Esophagus muscularis mucosa (tissue), 4 donors: ENCODE results near the gene GLTPD2. TPM values are rescaled to one million over a fixed set of nuclear protein-coding genes. Genes with fewer than 3 reads are reported as not detected.
"Not testable (repeated sequence)": the region's sequence is repeated elsewhere in the genome, so short reads cannot be mapped to it uniquely, and the experiment has no call there.

Experiments used
- DNase-seq: peaks from one replicate; pipeline ENCODE4 v3.0.0-alpha.2; 2017; ENCODE audit errors: extremely low spot score
- H3K27ac ChIP-seq, 4 donors: fragments of 200-600 bp; sonication (generic); replicated peaks in 1 of 4; 1 replicate in 3 of 4; 2 replicates in 1 of 4; pipeline ENCODE4 v1.5.1; 2016 to 2019; ENCODE audit warnings: mild to moderate bottlenecking in 1 of 4
- H3K27me3 ChIP-seq, 4 donors: fragments of 200-600 bp; sonication (generic); one replicate each; pipeline versions ENCODE4 v1.5.1 to v1.6.0; 2016 to 2019
- H3K36me3 ChIP-seq, 4 donors: fragments of 200-600 bp; sonication (generic); one replicate each; pipeline ENCODE4 v1.5.1; 2016 to 2019
- H3K4me1 ChIP-seq, 4 donors: fragments of 200-600 bp; sonication (generic); one replicate each; pipeline ENCODE4 v1.5.1; 2016 to 2019
- H3K4me3 ChIP-seq, 4 donors: fragments of 200-600 bp; sonication (generic); 1 replicate in 2 of 4; 2 replicates in 2 of 4; pipeline ENCODE4 v1.5.1; 2016 to 2019; ENCODE audit warnings: mild to moderate bottlenecking in 4 of 4, moderate library complexity in 1 of 4
- H3K9me3 ChIP-seq, 4 donors: fragments of 200-600 bp; sonication (generic); 1 replicate in 3 of 4; 2 replicates in 1 of 4; pipeline ENCODE4 v1.5.1; 2016 to 2019
- EP300 ChIP-seq: sonication (generic); formaldehyde crosslinking; IDR thresholded peaks from one replicate; pipeline ENCODE4 v1.6.1; 2017; ENCODE audit warnings: antibody characterized with exemption
- POLR2A ChIP-seq: fragments of 450-650 bp; IDR thresholded peaks from one replicate; pipeline ENCODE4 v1.6.1; 2017; ENCODE audit warnings: antibody characterized with exemption, moderate library complexity, mild to moderate bottlenecking, low read depth
- POLR2AphosphoS5 ChIP-seq, 2 donors: sonication (generic); formaldehyde crosslinking; IDR thresholded peaks; one replicate each; pipeline ENCODE4 v1.6.1; 2017; ENCODE audit warnings: antibody characterized with exemption in 2 of 2
- WGBS: methylation state at CpG from one replicate; pipeline ENCODE4 v1.1.5; 2018; 5-methylcytosine and 5-hydroxymethylcytosine counted together
- intact Hi-C: fragments of 100-400 bp; cut with DNase I; formaldehyde crosslinking; loops from one replicate; pipeline ENCODE4 v1.15.1; 2023
- total RNA-seq, 4 donors: library from RNA; depleted of rRNA; stranded (reverse); fragments of >200 nt; gene quantifications; one replicate each; pipeline versions ENCODE4 v1.1.0 to v1.2.1, GENCODE V29; 2016
- TF ChIP-seq, protein P1 (sequence below), 3 experiments: fragments of 200-600 bp in 2 of 3; fragments of 450-650 bp in 1 of 3; sonication (generic) in 2 of 3; IDR thresholded peaks; one replicate each; pipeline ENCODE4 v1.5.1; 2017 to 2019; ENCODE audit warnings: antibody characterized with exemption in 3 of 3, mild to moderate bottlenecking in 2 of 3, moderate library complexity in 1 of 3

The GLTPD2 gene
- total RNA-seq, 4 donors from 2014 or later = not detected

DNA sequence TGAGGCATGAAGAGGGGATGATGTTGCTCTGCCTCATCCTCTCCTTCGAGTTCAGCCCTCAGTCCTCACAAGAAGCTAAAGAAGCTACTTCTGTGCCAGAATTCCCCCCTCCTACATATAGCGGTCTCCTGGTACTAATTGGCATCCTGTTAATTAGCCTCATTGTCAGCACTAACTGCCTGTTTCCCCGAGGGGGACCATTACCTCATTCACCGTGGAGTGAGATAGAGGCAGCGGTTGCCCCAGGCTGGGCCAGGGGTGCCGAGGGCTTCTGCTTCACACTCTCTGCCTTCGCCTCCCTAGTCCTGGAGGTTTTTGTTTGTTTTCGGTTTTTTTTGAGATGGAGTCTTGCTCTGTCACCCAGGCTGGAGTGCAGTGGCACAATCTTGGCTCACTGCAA is 38.6 kb downstream of the GLTPD2 start:
- no peak overlapping the region for H3K27ac ChIP-seq
- no peaks in the 10 kb centered on the region for H3K27me3 ChIP-seq
- intact Hi-C loops = no loop called here
- no peaks in the 10 kb centered on the region for H3K9me3 ChIP-seq
- peaks cover 0 to 14% (median 13%) of the 10 kb centered on the region in 4 donors for H3K36me3 ChIP-seq
- WGBS = 76% methylated on average over 8 of the region's 8 CpGs
- no peak overlapping the region for H3K4me3 ChIP-seq
- TF ChIP-seq POLR2AphosphoS5 (IDR thresholded peaks at IDR 0.05) (no peak), POLR2A (no peak), EP300 (no peak)
- TF ChIP-seq, protein P1, sequence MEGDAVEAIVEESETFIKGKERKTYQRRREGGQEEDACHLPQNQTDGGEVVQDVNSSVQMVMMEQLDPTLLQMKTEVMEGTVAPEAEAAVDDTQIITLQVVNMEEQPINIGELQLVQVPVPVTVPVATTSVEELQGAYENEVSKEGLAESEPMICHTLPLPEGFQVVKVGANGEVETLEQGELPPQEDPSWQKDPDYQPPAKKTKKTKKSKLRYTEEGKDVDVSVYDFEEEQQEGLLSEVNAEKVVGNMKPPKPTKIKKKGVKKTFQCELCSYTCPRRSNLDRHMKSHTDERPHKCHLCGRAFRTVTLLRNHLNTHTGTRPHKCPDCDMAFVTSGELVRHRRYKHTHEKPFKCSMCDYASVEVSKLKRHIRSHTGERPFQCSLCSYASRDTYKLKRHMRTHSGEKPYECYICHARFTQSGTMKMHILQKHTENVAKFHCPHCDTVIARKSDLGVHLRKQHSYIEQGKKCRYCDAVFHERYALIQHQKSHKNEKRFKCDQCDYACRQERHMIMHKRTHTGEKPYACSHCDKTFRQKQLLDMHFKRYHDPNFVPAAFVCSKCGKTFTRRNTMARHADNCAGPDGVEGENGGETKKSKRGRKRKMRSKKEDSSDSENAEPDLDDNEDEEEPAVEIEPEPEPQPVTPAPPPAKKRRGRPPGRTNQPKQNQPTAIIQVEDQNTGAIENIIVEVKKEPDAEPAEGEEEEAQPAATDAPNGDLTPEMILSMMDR (IDR thresholded peaks at IDR 0.05) = no peak
- no peak for DNase-seq
- peaks cover 0 to 2% (median 0%) of the 10 kb centered on the region in 4 donors for H3K4me1 ChIP-seq

DNA sequence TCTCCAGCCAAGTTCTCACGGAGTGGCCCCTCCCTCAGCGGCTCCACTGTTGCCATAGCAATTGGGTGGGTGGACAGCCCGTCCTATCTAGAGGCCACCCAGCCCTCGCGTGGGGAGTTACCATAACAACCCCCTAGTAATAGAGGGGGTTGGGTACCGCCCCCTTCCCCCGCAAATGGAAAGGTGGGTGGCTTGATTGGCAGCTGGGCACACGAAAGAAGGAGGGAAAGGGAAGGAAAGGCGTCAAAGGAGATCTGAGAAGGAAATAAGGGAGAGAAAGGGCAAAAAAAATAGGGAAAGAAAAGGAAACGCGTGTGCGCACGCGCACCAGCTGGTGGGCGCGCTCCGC is 44.0 kb downstream of the GLTPD2 start:
- not testable (repeated sequence) for DNase-seq, H3K27me3 ChIP-seq, H3K9me3 ChIP-seq, H3K36me3 ChIP-seq
- H3K4me1 ChIP-seq = peaks cover 29 to 43% (median 38%) of the 10 kb centered on the region in 4 donors
- peak overlapping the region; percentile 72 to 99 (median 89) for H3K4me3 ChIP-seq
- peak overlapping the region; percentile 89 to 97 (median 92) for H3K27ac ChIP-seq
- 0% methylated on average over 12 of the region's 17 CpGs for WGBS
- intact Hi-C loops = loop anchor here (10.0 kb wide), 1 partner anchor 52 kb away; no protein-coding TSS in a partner anchor

DNA sequence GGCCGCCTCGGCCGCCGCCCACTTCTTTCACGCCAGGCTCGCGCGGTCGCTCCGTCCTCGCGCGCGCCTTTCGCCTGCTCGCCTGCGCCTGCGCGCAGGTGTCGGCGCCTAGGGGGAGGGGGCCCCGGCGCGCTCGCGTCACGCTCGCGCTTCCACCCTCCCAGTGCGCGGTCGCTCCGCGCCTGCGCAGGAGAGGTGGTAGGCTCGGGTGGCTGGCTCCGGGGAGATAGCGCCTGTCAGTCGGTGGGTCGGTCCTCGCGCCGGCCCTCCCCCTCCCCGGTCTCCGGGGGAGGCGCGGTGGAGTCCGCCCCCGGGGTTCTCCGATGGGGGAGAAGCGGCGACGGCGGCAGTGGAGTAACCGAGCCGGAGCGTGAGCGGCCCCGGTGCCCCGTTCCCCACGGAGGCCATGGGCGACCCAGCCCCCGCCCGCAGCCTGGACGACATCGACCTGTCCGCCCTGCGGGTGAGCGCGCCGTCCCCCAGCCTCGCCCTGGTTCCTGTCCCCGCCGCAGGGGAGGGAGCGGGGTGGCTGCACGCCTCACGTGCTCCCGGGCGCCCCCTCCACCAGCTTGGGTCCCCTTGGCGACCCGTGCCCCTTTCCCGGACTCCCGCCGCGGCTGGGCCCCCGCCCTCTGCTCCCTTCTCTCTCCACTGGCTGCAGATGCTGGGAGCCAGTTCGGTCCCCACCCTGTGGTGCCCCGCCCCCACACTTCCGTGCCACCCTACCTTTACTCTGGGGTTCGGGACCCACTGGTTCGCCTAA is 44.6 kb downstream of the GLTPD2 start, which contains the start of gene MINK1:
Gene MINK1, plus strand, starts transcription at position 163 of the 763 bp plus-strand sequence. Its CDS starts 244 bp downstream, at position 407.
- WGBS = 1% methylated on average over 26 of the region's 91 CpGs
- Histone ChIP-seq H3K4me3 (peak within 1 kb of the TSS; percentile 72 to 99 (median 89)), H3K9me3 (no peaks in the 10 kb centered on the region), H3K27me3 (no peaks in the 10 kb centered on the region), H3K36me3 (peaks cover 0 to 8% (median 0%) of the 10 kb centered on the region in 4 donors), H3K4me1 (peaks cover 35 to 49% (median 43%) of the 10 kb centered on the region in 4 donors), H3K27ac (peak within 1 kb of the TSS; percentile 89 to 97 (median 92))
- TF ChIP-seq, protein P1 (IDR thresholded peaks at IDR 0.05) = peak in 1 of 3 experiments; percentile 15
- no peak for TF ChIP-seq EP300
- peak; percentile 53 for TF ChIP-seq POLR2A
- TF ChIP-seq POLR2AphosphoS5 (IDR thresholded peaks at IDR 0.05) = peak; percentile 82 to 92
- DNase-seq = peak; percentile 94
- intact Hi-C loops = loop anchor here (10.0 kb wide), 1 partner anchor 51 kb away; no protein-coding TSS in a partner anchor

DNA sequence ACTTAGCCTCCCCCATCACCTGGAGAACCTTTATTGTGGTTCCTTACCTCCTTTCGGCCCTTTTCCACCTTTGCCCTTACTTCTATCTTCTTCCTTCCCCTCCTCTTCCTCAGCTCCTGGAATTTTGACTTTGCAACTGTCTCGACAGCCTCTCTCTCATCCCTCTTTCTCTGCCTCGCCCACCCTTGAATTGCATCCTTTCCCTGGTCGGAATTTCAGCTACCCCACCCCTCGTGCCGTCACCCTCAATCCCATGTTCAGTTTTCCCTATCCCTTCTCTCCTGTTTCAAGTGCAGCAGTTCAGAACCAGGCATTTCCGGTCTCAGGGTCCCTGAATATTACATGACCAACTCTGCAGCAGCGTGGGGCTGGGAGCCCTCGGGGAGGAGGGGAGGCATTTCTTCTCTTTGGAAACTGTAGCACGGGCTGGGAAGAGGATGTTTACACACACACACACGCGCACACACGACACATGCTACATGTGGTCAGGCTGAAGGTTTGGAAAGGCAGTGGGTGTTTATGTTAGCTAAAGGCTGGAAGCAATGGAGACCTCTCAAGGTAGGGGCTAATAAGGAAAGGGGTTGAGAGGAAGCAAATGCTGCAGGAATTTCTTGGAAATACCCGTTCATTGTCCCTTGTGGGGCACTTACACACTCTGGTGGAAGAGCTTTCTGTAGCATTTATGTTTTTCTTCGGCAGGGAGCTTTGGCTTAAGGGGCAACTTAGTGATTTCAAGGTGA is 45.3 kb downstream of the GLTPD2 start:
- TF ChIP-seq POLR2AphosphoS5 (IDR thresholded peaks at IDR 0.05) (peak in 1 of 2 donors; percentile 4), EP300 (no peak), POLR2A (no peak)
- TF ChIP-seq, protein P1 (IDR thresholded peaks at IDR 0.05) = no peak
- Histone ChIP-seq H3K36me3 (peaks cover 0 to 11% (median 0%) of the 10 kb centered on the region in 4 donors), H3K4me1 (peaks cover 40 to 55% (median 48%) of the 10 kb centered on the region in 4 donors), H3K27ac (peak overlapping the region; percentile 89 to 97 (median 92)), H3K4me3 (peak overlapping the region; percentile 72 to 99 (median 89)), H3K9me3 (no peaks in the 10 kb centered on the region), H3K27me3 (no peaks in the 10 kb centered on the region)
- intact Hi-C loops = loop anchor here (10.0 kb wide), 1 partner anchor 51 kb away; no protein-coding TSS in a partner anchor
- 6% methylated on average over 15 of the region's 15 CpGs for WGBS
- DNase-seq = no peak

DNA sequence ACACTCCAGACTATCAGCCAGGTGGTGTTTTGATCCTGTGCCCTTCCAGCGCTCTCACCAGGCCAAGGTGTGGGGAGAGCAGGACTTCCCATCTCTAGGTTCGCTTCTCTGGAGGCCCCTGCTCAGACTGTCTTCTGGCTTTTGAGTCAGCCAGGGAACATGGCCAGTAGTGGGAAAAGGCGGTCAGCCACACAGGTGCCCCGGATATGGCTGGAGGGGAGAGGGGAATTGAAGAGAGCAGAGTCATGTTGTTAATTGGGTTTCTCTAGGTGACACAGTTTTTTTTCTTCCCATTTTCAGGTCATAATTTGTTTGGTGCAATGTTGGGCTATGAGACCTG is 45.9 kb downstream of the GLTPD2 start:
- DNase-seq = no peak
- Histone ChIP-seq H3K27ac (peak overlapping the region; percentile 89 to 97 (median 92)), H3K4me1 (peaks cover 40 to 55% (median 48%) of the 10 kb centered on the region in 4 donors), H3K9me3 (no peaks in the 10 kb centered on the region), H3K36me3 (peaks cover 0 to 11% (median 0%) of the 10 kb centered on the region in 4 donors), H3K27me3 (no peaks in the 10 kb centered on the region), H3K4me3 (peak overlapping the region; percentile 72 to 99 (median 89))
- intact Hi-C loops = loop anchor here (10.0 kb wide), 1 partner anchor 50 kb away; no protein-coding TSS in a partner anchor
- TF ChIP-seq POLR2AphosphoS5 (IDR thresholded peaks at IDR 0.05) (no peak), EP300 (no peak), POLR2A (no peak)
- TF ChIP-seq, protein P1 (IDR thresholded peaks at IDR 0.05) = no peak
- WGBS = 71% methylated on average over 2 of the region's 4 CpGs
